Transverse colon (tissue), 4 donors: ENCODE data around the gene MLANA. TPM values are rescaled to one million over a fixed set of nuclear protein-coding genes. Genes with fewer than 3 reads are reported as not detected.

Experiments
- DNase-seq: peaks from one replicate; pipeline ENCODE4 v3.0.0-alpha.2; 2019
- H3K27ac ChIP-seq, 4 donors: fragments of 200-600 bp; sonication (generic); 2 replicates each; pipeline ENCODE4 v1.5.1; 2016 to 2018; ENCODE audit warnings: inconsistent platforms in 4 of 4
- H3K27me3 ChIP-seq: fragments of 200-600 bp; sonication (generic); 2 replicates; pipeline ENCODE4 v1.5.1; 2017; ENCODE audit warnings: inconsistent platforms
- H3K36me3 ChIP-seq, 4 donors: fragments of 200-600 bp; sonication (generic); 2 replicates each; pipeline ENCODE4 v1.5.1; 2017 to 2019; ENCODE audit warnings: inconsistent platforms in 4 of 4
- H3K4me1 ChIP-seq, 4 donors: fragments of 200-600 bp; sonication (generic); 2 replicates each; pipeline ENCODE4 v1.5.1; 2017 to 2020; ENCODE audit warnings: inconsistent platforms in 4 of 4
- H3K4me3 ChIP-seq, 4 donors: fragments of 200-600 bp; sonication (generic); 1 replicate in 1 of 4; 2 replicates in 3 of 4; pipeline versions ENCODE4 v1.5.1 to v1.6.1; 2017 to 2019; ENCODE audit warnings: inconsistent platforms in 4 of 4
- H3K9me3 ChIP-seq, 2 donors: fragments of 200-600 bp; sonication (generic); 2 replicates each; pipeline ENCODE4 v1.5.1; 2017 to 2019; ENCODE audit warnings: inconsistent platforms in 2 of 2
- EP300 ChIP-seq: sonication (generic); formaldehyde crosslinking; IDR thresholded peaks from one replicate; pipeline ENCODE4 v1.6.1; 2017; ENCODE audit warnings: antibody characterized with exemption, low read depth
- POLR2A ChIP-seq: fragments of 450-650 bp; IDR thresholded peaks from one replicate; pipeline ENCODE4 v1.6.1; 2016; ENCODE audit warnings: antibody characterized with exemption, mild to moderate bottlenecking, moderate library complexity
- POLR2AphosphoS5 ChIP-seq, 3 donors: sonication (generic); formaldehyde crosslinking; IDR thresholded peaks; one replicate each; pipeline ENCODE4 v1.6.1; 2016; ENCODE audit warnings: antibody characterized with exemption in 3 of 3
- WGBS, 2 donors: methylation state at CpG; one replicate each; pipeline ENCODE4 v1.1.5; 2018; ENCODE audit warnings: low coverage in 1 of 2; 5-methylcytosine and 5-hydroxymethylcytosine counted together
- in situ Hi-C, 4 donors: fragments of 200-750 bp; cut with MboI; loops; one replicate each; pipeline versions ENCODE4 v1.15.0 to v1.15.1; 2017; ENCODE audit warnings: low sequenced_read_pairs in 3 of 4, low pct_ligation_motif_present in 1 of 4, low pct_unique_long_range_greater_than_20kb in 1 of 4
- intact Hi-C: fragments of 100-400 bp; cut with DNase I; formaldehyde crosslinking; loops from one replicate; pipeline ENCODE4 v1.15.1; 2023; ENCODE audit warnings: low total_unique reads
- total RNA-seq, 4 donors: library from RNA; depleted of rRNA; stranded (reverse); fragments of >200 nt; gene quantifications; one replicate each; pipeline ENCODE4 v1.1.0, GENCODE V29; 2016
- TF ChIP-seq, protein P1 (sequence below), 5 experiments: fragments of 200-600 bp in 3 of 5; fragments of 450-650 bp in 2 of 5; sonication (generic) in 3 of 5; IDR thresholded peaks; 1 replicate in 2 of 5; 2 replicates in 3 of 5; pipeline ENCODE4 v1.5.1; 2016 to 2017; ENCODE audit warnings: antibody characterized with exemption in 5 of 5, inconsistent platforms in 3 of 5, mild to moderate bottlenecking in 2 of 5, moderate library complexity in 1 of 5

The MLANA gene
- total RNA-seq, 4 donors from 2014 or later = not detected

GRCh38 chr9:5938449-5938848 lies 47.8 kb downstream of the MLANA start:
- no peaks in the 10 kb centered on the region for H3K27me3 ChIP-seq
- no peak for DNase-seq
- no peak overlapping the region for H3K4me3 ChIP-seq
- intact Hi-C loops = no loop called here
- 93 to 98% methylated on average over 2 of the region's 2 CpGs for WGBS, 2 donors
- no peaks in the 10 kb centered on the region for H3K9me3 ChIP-seq
- peaks cover 0 to 3% (median 1%) of the 10 kb centered on the region in 4 donors for H3K36me3 ChIP-seq
- no peaks in the 10 kb centered on the region for H3K4me1 ChIP-seq
- H3K27ac ChIP-seq = no peak overlapping the region
- TF ChIP-seq POLR2AphosphoS5 (IDR thresholded peaks at IDR 0.05) = no peak
- no peak for TF ChIP-seq EP300
- TF ChIP-seq POLR2A = no peak
- TF ChIP-seq, protein P1, sequence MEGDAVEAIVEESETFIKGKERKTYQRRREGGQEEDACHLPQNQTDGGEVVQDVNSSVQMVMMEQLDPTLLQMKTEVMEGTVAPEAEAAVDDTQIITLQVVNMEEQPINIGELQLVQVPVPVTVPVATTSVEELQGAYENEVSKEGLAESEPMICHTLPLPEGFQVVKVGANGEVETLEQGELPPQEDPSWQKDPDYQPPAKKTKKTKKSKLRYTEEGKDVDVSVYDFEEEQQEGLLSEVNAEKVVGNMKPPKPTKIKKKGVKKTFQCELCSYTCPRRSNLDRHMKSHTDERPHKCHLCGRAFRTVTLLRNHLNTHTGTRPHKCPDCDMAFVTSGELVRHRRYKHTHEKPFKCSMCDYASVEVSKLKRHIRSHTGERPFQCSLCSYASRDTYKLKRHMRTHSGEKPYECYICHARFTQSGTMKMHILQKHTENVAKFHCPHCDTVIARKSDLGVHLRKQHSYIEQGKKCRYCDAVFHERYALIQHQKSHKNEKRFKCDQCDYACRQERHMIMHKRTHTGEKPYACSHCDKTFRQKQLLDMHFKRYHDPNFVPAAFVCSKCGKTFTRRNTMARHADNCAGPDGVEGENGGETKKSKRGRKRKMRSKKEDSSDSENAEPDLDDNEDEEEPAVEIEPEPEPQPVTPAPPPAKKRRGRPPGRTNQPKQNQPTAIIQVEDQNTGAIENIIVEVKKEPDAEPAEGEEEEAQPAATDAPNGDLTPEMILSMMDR (IDR thresholded peaks at IDR 0.05) = no peak
- in situ Hi-C loops = loop anchor here in 1 of 4 donors (10.0 kb wide), 1 partner anchor 64 kb away; no protein-coding TSS in a partner anchor

GRCh38 chr9:5939530-5939929 lies 48.8 kb downstream of the MLANA start:
- Histone ChIP-seq H3K36me3 (no peaks in the 10 kb centered on the region), H3K4me3 (no peak overlapping the region), H3K27me3 (no peaks in the 10 kb centered on the region), H3K4me1 (no peaks in the 10 kb centered on the region), H3K9me3 (no peaks in the 10 kb centered on the region), H3K27ac (no peak overlapping the region)
- TF ChIP-seq POLR2AphosphoS5 (IDR thresholded peaks at IDR 0.05) (no peak), EP300 (no peak), POLR2A (no peak)
- TF ChIP-seq, protein P1 (IDR thresholded peaks at IDR 0.05) = no peak
- no peak for DNase-seq
- in situ Hi-C loops (loop anchor here in 1 of 4 donors (10.0 kb wide), 1 partner anchor 65 kb away; no protein-coding TSS in a partner anchor), intact Hi-C loops (no loop called here)

DNA sequence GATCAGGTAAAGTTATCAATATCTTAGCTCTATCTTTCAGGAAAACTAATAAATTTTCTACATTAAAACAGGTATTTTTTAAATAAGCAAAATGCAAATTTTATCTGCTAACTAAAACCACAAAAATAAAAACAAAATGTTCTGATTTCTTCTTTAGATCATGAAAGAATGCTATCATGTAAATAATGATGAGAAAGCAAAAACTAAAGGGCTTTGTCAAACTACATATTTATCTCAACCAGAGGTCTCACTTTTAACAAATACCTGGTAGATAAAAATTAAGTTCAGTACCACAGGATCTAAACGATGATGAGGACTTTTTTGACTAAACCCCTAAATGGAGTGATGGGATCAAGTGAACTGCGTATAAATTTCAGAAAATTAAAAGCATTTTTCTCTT lies 50.5 kb downstream of the MLANA start:
- WGBS, 2 donors = 83 to 87% methylated on average over 2 of the region's 2 CpGs
- no peaks in the 10 kb centered on the region for H3K4me1 ChIP-seq
- in situ Hi-C loops (no loop called here), intact Hi-C loops (no loop called here)
- TF ChIP-seq, protein P1 (IDR thresholded peaks at IDR 0.05) = no peak
- TF ChIP-seq POLR2AphosphoS5 (IDR thresholded peaks at IDR 0.05) (no peak), EP300 (no peak), POLR2A (no peak)
- H3K4me3 ChIP-seq = no peak overlapping the region
- H3K36me3 ChIP-seq = no peaks in the 10 kb centered on the region
- no peak for DNase-seq
- H3K27me3 ChIP-seq = no peaks in the 10 kb centered on the region
- no peak overlapping the region for H3K27ac ChIP-seq
- H3K9me3 ChIP-seq = no peaks in the 10 kb centered on the region

- in situ Hi-C loops = no loop called here
- Histone ChIP-seq H3K4me1 (peaks cover 0 to 10% (median 2%) of the 10 kb centered on the region in 4 donors), H3K9me3 (no peaks in the 10 kb centered on the region), H3K4me3 (no peak overlapping the region), H3K27ac (no peak overlapping the region), H3K27me3 (no peaks in the 10 kb centered on the region), H3K36me3 (no peaks in the 10 kb centered on the region)
- intact Hi-C loops = no loop called here
- WGBS, 2 donors = 78 to 86% methylated on average over 1 of the region's 1 CpG
- no peak for DNase-seq
- TF ChIP-seq EP300 (no peak), POLR2AphosphoS5 (IDR thresholded peaks at IDR 0.05) (no peak), POLR2A (no peak)
- TF ChIP-seq, protein P1 (IDR thresholded peaks at IDR 0.05) = no peak
Measured at GRCh38 chr9:5945112-5945511, 54.4 kb downstream of the MLANA start.
